PFSK-1 (cell line): ENCODE measurements around the gene TMEM121B.

Source experiments
- FOXP2 ChIP-seq: optimal IDR thresholded peaks from 2 replicates; pipeline ENCODE3; 2011; ENCODE audit warnings: borderline replicate concordance, control low read depth, inconsistent platforms; ENCODE audit not compliant: insufficient read depth; ENCODE audit errors: extremely low read length, extremely low read depth
- POLR2AphosphoS5 ChIP-seq: IDR thresholded peaks from 2 replicates; pipeline ENCODE4 v1.6.1; 2012; ENCODE audit warnings: low read depth, mild to moderate bottlenecking, control low read depth, low read length, moderate library complexity
- SIN3A ChIP-seq: IDR thresholded peaks from 2 replicates; pipeline ENCODE4 v1.6.1; 2012; ENCODE audit warnings: mild to moderate bottlenecking, low read length, moderate library complexity, borderline replicate concordance; ENCODE audit not compliant: insufficient read depth
- TAF1 ChIP-seq: IDR thresholded peaks from 2 replicates; pipeline ENCODE4 v1.6.1; 2012; ENCODE audit warnings: low read length, control low read depth, borderline replicate concordance; ENCODE audit not compliant: insufficient read depth
- TF ChIP-seq, protein P1 (sequence below), 2 experiments: IDR thresholded peaks; 2 replicates each; pipeline versions ENCODE4 v1.6.1 to v1.8.0; 2011 to 2012; ENCODE audit warnings: low read depth in 2 of 2, low read length in 2 of 2, control low read depth in 1 of 2, inconsistent platforms in 1 of 2, mild to moderate bottlenecking in 1 of 2, moderate library complexity in 1 of 2; ENCODE audit not compliant: insufficient read depth in 1 of 2

TMEM121B gene

DNA sequence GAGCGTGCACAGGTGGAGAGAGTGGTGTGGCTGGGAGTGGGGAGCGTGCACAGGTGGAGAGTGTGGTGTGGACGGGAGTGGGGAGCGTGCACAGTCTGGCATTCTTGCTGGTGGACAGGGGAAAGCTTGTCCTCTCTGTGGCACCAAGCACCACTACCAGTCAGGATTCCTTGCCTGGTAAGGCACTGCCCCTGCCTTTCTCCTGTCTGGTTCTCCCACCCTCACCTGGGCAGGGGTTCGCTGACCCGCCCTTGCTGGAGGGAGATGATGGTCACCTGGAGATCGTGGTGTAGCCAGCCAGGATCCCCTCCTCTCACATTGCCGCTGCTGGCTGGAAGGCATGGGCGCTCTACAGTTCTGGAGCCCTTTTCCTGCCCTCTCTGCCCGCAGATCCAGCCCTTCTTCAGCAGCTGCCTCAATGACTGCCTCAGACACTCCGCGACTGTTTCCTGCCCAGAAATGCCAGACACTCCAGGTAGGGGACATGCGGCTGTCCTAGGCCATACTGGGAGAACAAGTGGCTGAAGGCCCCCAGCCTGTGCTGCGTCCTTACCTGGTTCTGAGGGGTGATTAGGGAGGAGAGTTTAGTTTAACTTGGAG, 16.7 kb downstream of the TMEM121B start:
- TF ChIP-seq POLR2AphosphoS5: no peak
- no peak for TF ChIP-seq TAF1
- no peak for TF ChIP-seq SIN3A
- TF ChIP-seq FOXP2: no peak
- TF ChIP-seq, protein P1, sequence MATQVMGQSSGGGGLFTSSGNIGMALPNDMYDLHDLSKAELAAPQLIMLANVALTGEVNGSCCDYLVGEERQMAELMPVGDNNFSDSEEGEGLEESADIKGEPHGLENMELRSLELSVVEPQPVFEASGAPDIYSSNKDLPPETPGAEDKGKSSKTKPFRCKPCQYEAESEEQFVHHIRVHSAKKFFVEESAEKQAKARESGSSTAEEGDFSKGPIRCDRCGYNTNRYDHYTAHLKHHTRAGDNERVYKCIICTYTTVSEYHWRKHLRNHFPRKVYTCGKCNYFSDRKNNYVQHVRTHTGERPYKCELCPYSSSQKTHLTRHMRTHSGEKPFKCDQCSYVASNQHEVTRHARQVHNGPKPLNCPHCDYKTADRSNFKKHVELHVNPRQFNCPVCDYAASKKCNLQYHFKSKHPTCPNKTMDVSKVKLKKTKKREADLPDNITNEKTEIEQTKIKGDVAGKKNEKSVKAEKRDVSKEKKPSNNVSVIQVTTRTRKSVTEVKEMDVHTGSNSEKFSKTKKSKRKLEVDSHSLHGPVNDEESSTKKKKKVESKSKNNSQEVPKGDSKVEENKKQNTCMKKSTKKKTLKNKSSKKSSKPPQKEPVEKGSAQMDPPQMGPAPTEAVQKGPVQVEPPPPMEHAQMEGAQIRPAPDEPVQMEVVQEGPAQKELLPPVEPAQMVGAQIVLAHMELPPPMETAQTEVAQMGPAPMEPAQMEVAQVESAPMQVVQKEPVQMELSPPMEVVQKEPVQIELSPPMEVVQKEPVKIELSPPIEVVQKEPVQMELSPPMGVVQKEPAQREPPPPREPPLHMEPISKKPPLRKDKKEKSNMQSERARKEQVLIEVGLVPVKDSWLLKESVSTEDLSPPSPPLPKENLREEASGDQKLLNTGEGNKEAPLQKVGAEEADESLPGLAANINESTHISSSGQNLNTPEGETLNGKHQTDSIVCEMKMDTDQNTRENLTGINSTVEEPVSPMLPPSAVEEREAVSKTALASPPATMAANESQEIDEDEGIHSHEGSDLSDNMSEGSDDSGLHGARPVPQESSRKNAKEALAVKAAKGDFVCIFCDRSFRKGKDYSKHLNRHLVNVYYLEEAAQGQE (IDR thresholded peaks at IDR 0.05; ENCODE audit: insufficient read depth in 1 of 2, low read depth in 2 of 2, low read length in 2 of 2): no peak

DNA sequence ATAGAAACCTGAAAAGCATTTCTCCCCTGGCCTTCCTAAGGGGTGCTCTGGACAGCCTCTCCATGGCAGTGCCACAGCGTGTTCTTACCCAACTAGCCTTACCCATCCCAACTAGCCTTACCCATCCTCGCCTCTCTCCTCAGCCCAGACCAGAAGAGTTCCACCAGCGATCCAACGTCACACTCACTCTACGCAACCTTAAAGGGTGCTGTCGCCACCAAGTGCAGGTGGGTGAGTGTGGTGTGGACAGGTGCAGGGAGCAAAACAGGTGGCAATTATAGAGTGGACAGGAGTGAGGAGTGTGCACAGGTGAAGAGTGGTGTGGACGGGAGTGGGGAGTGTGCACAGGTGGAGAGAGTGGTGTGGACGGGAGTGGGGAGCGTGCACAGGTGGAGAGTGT, 17.8 kb downstream of the TMEM121B start:
- TF ChIP-seq SIN3A: no peak
- TF ChIP-seq TAF1: no peak
- no peak for TF ChIP-seq FOXP2
- TF ChIP-seq, protein P1 (IDR thresholded peaks at IDR 0.05; ENCODE audit: insufficient read depth in 1 of 2, low read depth in 2 of 2, low read length in 2 of 2): no peak
- no peak for TF ChIP-seq POLR2AphosphoS5

DNA sequence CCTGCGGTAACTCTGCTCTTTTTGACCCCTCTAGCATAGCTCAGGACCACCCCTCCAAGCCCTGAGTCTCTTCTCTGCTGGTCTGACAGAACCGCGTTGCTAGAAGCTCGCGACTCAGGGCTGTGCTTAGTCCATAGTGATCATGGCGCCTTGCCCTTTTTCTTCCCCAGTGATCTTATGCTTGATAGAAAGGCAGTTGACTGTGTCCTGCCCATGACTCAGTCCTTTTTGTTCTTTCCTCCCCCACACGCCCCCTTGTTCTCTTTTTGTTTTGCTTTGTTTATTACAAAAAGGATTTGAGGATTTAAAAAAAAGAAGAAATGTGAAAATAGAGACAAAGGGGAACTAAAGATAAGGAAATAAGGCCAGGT, 18.9 kb downstream of the TMEM121B start:
- TF ChIP-seq TAF1 (no peak), POLR2AphosphoS5 (no peak), FOXP2 (no peak), SIN3A (no peak)
- TF ChIP-seq, protein P1 (IDR thresholded peaks at IDR 0.05; ENCODE audit: insufficient read depth in 1 of 2, low read depth in 2 of 2, low read length in 2 of 2): no peak

DNA sequence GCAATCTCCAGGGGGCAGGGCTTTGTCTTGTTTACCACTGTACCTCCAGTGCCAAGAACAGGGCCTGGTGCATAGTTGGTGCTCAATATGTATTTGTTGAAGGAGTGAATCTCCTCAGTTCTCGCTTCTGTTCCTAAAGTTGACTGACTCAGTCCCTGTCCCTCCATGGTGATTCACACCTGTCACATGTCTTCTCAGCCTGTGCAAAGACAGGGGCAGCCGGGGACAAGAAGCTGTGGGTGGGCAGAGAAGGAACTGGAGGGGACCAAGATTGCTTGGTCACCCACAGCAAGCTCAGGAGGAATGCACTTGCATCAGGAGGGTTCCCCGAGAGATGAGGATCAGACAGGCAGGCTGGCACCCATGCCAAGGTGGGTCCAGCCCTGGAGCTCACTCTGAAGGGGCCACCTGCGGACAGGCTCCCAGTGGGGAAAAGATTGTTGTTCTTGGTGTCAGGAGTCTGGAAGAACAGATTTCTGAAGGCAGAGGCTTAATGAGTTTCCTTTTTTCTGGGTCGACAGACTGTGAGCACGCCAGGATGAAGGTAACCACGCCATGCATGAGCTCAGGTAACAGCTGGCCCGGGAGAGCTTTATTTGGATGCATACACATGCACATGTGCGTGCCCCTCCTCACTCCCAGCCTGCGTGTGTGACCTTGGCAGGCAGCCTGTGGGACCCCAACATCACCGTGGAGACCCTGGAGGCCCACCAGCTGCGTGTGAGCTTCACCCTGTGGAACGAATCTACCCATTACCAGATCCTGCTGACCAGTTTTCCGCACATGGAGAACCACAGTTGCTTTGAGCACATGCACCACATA, 19.5 kb downstream of the TMEM121B start:
- no peak for TF ChIP-seq SIN3A

DNA sequence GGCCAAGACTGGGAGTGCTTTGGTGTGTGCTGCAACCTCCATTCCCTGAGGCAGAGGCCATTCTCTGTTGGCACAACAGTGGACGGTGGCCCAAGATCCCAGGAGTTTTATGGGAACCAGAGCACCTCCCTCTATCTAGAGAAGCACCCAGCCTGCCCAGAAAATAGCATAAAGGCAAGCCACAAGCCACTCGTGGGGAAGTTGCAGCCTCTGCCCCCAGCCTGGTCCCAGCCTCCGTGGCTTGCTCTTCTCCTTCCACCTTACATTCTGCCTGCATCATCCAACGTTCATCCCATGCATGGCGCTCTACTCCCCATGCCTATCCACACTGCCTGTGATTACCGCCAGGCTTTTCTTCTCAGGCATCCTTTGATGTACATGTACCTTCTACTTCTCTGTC, 20.5 kb downstream of the TMEM121B start:
- TF ChIP-seq FOXP2 (no peak), POLR2AphosphoS5 (no peak), TAF1 (no peak)

DNA sequence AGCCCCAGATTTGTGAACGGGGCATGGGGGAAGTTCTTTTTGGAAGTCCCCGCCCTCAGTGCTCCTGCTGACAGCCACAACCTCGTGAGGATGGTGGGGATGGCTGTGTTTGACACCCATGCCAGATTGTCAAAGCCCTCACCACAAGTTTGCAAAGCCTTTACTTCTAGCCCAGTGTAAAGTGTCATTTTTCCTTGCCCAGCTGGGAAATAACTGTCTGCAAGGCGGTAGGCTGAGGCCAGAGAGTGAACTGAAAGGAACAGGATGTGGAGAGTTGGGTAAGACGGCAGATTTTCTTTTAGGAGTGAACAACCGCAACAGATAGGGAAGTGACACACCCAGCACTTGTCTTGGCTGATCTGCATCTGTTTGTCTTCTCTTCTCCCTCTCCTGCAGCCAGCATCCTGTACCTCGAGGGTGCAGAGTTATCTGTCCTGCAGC, 22.8 kb downstream of the TMEM121B start:
- TF ChIP-seq, protein P1 (IDR thresholded peaks at IDR 0.05; ENCODE audit: insufficient read depth in 1 of 2, low read depth in 2 of 2, low read length in 2 of 2): no peak
- TF ChIP-seq FOXP2 (no peak), POLR2AphosphoS5 (no peak), TAF1 (no peak), SIN3A (no peak)
